SK-N-SH treated with all-trans-retinoic acid at 6 μM for 48 hours (cell line): ENCODE measurements around the gene EFCAB9.

Experiments used
- ATAC-seq: fragments of 200-7000 bp; cut with Tn5 transposase; 3 replicates; pipeline ENCODE4 v1.9.1; 2020; ENCODE audit warnings: mild to moderate bottlenecking, moderate library complexity
- ARNTL ChIP-seq: fragments of 450-650 bp; formaldehyde crosslinking; IDR thresholded peaks from 2 replicates; pipeline ENCODE4 v1.5.0; 2020; ENCODE audit warnings: low read depth, mild to moderate bottlenecking, moderate library complexity, borderline replicate concordance
- BACH2 ChIP-seq: fragments of 250-450 bp; sonication (Bioruptor Pico); IDR thresholded peaks from 2 replicates; pipeline ENCODE4 v1.9.0; 2021; ENCODE audit warnings: mild to moderate bottlenecking, borderline replicate concordance
- CREB5 ChIP-seq: fragments of 250-450 bp; sonication (Bioruptor Pico); IDR thresholded peaks from 2 replicates; pipeline ENCODE4 v1.5.1; 2020; ENCODE audit warnings: low read depth, mild to moderate bottlenecking, moderate library complexity
- CSDC2 ChIP-seq: fragments of 250-450 bp; sonication (Bioruptor Pico); IDR thresholded peaks from 2 replicates; pipeline ENCODE4 v1.5.0; 2020; ENCODE audit warnings: mild to moderate bottlenecking, moderate library complexity
- CSRNP3 ChIP-seq: fragments of 250-450 bp; sonication (Bioruptor Pico); IDR thresholded peaks from 2 replicates; pipeline ENCODE4 v1.5.1; 2021; ENCODE audit warnings: mild to moderate bottlenecking, moderate library complexity
- GLIS3 ChIP-seq: fragments of 250-450 bp; sonication (Bioruptor Pico); IDR thresholded peaks from 2 replicates; pipeline ENCODE4 v1.5.0; 2020; ENCODE audit warnings: mild to moderate bottlenecking, moderate library complexity
- OSR1 ChIP-seq: fragments of 250-450 bp; sonication (Bioruptor Pico); IDR thresholded peaks from 2 replicates; pipeline ENCODE4 v1.8.0; 2022; ENCODE audit warnings: moderate library complexity, mild to moderate bottlenecking, inconsistent platforms
- PPARA ChIP-seq: fragments of 250-450 bp; sonication (Bioruptor Pico); IDR thresholded peaks from 2 replicates; pipeline ENCODE4 v1.5.0; 2020; ENCODE audit warnings: mild to moderate bottlenecking, borderline replicate concordance
- RARB ChIP-seq: fragments of 250-450 bp; sonication (Bioruptor Pico); IDR thresholded peaks from 2 replicates; pipeline ENCODE4 v1.8.0; 2021; ENCODE audit warnings: mild to moderate bottlenecking, moderate library complexity
- SNAI2 ChIP-seq: fragments of 250-450 bp; sonication (Bioruptor Pico); IDR thresholded peaks from 2 replicates; pipeline ENCODE4 v1.5.0; 2020; ENCODE audit warnings: mild to moderate bottlenecking, moderate library complexity
- TCF4 ChIP-seq: fragments of 250-450 bp; sonication (Bioruptor Pico); IDR thresholded peaks from 2 replicates; pipeline ENCODE4 v1.8.0; 2021; ENCODE audit warnings: mild to moderate bottlenecking, moderate library complexity, borderline replicate concordance
- TOX ChIP-seq: fragments of 250-450 bp; sonication (Bioruptor Pico); IDR thresholded peaks from 2 replicates; pipeline ENCODE4 v1.8.0; 2021; ENCODE audit warnings: mild to moderate bottlenecking, moderate library complexity, borderline replicate concordance
- TSHZ2 ChIP-seq: fragments of 250-450 bp; sonication (Bioruptor Pico); IDR thresholded peaks from 2 replicates; pipeline ENCODE4 v1.5.0; 2020; ENCODE audit warnings: mild to moderate bottlenecking, moderate library complexity
- ZC3H10 ChIP-seq: fragments of 250-450 bp; sonication (Bioruptor Pico); IDR thresholded peaks from 2 replicates; pipeline ENCODE4 v1.5.1; 2021; ENCODE audit warnings: mild to moderate bottlenecking, moderate library complexity
- ZFP30 ChIP-seq: fragments of 450-650 bp; formaldehyde crosslinking; IDR thresholded peaks from 2 replicates; pipeline ENCODE4 v1.5.0; 2022; ENCODE audit warnings: mild to moderate bottlenecking, moderate library complexity
- ZNF565 ChIP-seq: fragments of 450-650 bp; formaldehyde crosslinking; conservative IDR thresholded peaks from 2 replicates; pipeline ENCODE4 v1.5.0; 2020; ENCODE audit warnings: low read depth, mild to moderate bottlenecking, moderate library complexity
- ZNF70 ChIP-seq: fragments of 450-650 bp; formaldehyde crosslinking; IDR thresholded peaks from 2 replicates; pipeline ENCODE4 v1.5.0; 2020; ENCODE audit warnings: mild to moderate bottlenecking, moderate library complexity
- TF ChIP-seq, protein P1 (sequence below): fragments of 250-450 bp; sonication (Bioruptor Pico); IDR thresholded peaks from 2 replicates; pipeline ENCODE4 v1.8.0; 2021; ENCODE audit warnings: low read depth, mild to moderate bottlenecking, moderate library complexity, borderline replicate concordance
- TF ChIP-seq, protein P2 (sequence below): fragments of 250-450 bp; sonication (Bioruptor Pico); IDR thresholded peaks from 2 replicates; pipeline ENCODE4 v1.8.0; 2020; ENCODE audit warnings: mild to moderate bottlenecking, moderate library complexity, borderline replicate concordance

EFCAB9 gene

GRCh38 chr5:172170251-172170701, 23.7 kb upstream of the EFCAB9 start:
- TF ChIP-seq ZC3H10 (CRISPR knock-in tag) (no peak), ZNF70 (CRISPR knock-in tag) (no peak), ZFP30 (CRISPR knock-in tag) (no peak), OSR1 (CRISPR knock-in tag) (no peak), BACH2 (CRISPR knock-in tag) (no peak), CSDC2 (CRISPR knock-in tag) (no peak), RARB (no peak), TOX (no peak), PPARA (CRISPR knock-in tag) (no peak), TCF4 (CRISPR knock-in tag) (no peak), GLIS3 (CRISPR knock-in tag) (no peak), SNAI2 (CRISPR knock-in tag) (no peak)
- TF ChIP-seq, protein P1, sequence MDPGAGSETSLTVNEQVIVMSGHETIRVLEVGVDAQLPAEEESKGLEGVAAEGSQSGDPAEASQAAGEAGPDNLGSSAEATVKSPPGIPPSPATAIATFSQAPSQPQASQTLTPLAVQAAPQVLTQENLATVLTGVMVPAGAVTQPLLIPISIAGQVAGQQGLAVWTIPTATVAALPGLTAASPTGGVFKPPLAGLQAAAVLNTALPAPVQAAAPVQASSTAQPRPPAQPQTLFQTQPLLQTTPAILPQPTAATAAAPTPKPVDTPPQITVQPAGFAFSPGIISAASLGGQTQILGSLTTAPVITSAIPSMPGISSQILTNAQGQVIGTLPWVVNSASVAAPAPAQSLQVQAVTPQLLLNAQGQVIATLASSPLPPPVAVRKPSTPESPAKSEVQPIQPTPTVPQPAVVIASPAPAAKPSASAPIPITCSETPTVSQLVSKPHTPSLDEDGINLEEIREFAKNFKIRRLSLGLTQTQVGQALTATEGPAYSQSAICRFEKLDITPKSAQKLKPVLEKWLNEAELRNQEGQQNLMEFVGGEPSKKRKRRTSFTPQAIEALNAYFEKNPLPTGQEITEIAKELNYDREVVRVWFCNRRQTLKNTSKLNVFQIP (CRISPR knock-in tag): no peak
- ATAC-seq: no peak

DNA sequence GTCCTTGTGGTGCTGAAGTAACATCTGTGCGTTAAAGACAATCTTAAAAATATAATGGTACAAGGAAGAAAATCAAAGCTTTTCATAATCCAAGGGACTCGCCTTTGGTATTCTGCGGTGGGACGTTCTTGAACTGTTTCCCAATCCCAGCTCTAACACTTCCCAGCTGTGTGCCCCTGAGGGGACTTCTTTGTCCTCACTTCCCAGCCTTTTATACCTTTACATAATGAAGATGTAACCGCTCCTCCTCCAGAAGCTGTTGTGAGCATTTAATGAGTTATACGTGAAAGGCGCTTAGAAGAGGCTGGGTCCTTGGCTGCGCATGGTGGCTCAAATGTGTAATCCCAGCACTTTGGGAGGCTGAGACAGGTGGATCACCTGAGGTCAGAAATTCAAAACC, 22.9 kb upstream of the EFCAB9 start:
- no peak for ATAC-seq
- TF ChIP-seq ARNTL (CRISPR knock-in tag): no peak

GRCh38 chr5:172172912-172173563, 20.9 kb upstream of the EFCAB9 start:
- TF ChIP-seq, protein P2, sequence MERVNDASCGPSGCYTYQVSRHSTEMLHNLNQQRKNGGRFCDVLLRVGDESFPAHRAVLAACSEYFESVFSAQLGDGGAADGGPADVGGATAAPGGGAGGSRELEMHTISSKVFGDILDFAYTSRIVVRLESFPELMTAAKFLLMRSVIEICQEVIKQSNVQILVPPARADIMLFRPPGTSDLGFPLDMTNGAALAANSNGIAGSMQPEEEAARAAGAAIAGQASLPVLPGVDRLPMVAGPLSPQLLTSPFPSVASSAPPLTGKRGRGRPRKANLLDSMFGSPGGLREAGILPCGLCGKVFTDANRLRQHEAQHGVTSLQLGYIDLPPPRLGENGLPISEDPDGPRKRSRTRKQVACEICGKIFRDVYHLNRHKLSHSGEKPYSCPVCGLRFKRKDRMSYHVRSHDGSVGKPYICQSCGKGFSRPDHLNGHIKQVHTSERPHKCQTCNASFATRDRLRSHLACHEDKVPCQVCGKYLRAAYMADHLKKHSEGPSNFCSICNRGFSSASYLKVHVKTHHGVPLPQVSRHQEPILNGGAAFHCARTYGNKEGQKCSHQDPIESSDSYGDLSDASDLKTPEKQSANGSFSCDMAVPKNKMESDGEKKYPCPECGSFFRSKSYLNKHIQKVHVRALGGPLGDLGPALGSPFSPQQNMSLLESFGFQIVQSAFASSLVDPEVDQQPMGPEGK (CRISPR knock-in tag): no peak
- TF ChIP-seq GLIS3 (CRISPR knock-in tag) (no peak), ZNF565 (CRISPR knock-in tag) (no peak), TCF4 (CRISPR knock-in tag) (no peak)
- peak; percentile 30; the same call in 1 of the 3 replicates for ATAC-seq

- TF ChIP-seq BACH2 (CRISPR knock-in tag): no peak
Observed at GRCh38 chr5:172173564-172174153, 20.3 kb upstream of the EFCAB9 start.

DNA sequence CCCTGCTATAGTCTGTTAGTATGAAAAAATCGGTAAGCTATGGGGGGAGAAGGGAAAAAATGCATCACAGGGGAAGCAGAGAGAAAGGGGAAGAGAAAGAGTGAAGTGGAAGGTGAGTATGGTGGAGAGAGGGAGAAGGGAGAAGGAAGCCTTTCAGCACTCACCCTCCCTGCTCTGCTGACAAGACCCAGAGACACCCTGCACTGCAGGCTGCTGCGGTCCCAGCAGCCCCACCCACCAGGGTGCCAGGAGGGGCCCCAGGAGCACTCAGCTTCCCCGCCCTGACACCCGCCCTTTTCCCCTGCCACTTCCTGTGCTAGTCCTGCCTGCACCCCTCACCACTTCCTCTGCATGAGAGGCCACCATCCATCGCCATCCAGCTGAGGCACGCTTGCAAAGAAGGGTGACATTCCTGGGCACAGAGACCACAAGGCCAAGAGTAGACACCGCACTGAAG, 18.7 kb upstream of the EFCAB9 start:
- no peak for ATAC-seq
- TF ChIP-seq, protein P1 (CRISPR knock-in tag): no peak
- TF ChIP-seq CREB5 (CRISPR knock-in tag) (no peak), ZFP30 (CRISPR knock-in tag) (no peak), GLIS3 (CRISPR knock-in tag) (no peak), PPARA (CRISPR knock-in tag) (no peak), OSR1 (CRISPR knock-in tag) (no peak), TCF4 (CRISPR knock-in tag) (no peak), TSHZ2 (CRISPR knock-in tag) (no peak), ZNF565 (CRISPR knock-in tag) (no peak), CSRNP3 (no peak), ZNF70 (CRISPR knock-in tag) (no peak)
- TF ChIP-seq, protein P2 (CRISPR knock-in tag): no peak

More at GRCh38 chr5:172173564-172174153, 20.3 kb upstream of the EFCAB9 start:
- ATAC-seq: no peak
